BE2C (cell line): ENCODE measurements around the gene GLMP.

Experiments
- DNase-seq: peaks from one replicate; pipeline ENCODE4 v3.0.0-alpha.2; 2020
- H3K27me3 ChIP-seq: fragments of 250-450 bp; sonication (Bioruptor Pico); 2 replicates; pipeline ENCODE4 v1.5.1; 2020; ENCODE audit warnings: mild to moderate bottlenecking
- H3K36me3 ChIP-seq: fragments of 250-450 bp; sonication (Bioruptor Pico); 2 replicates; pipeline ENCODE4 v1.5.1; 2020; ENCODE audit warnings: mild to moderate bottlenecking
- H3K4me1 ChIP-seq: fragments of 250-450 bp; sonication (Bioruptor Pico); 2 replicates; pipeline ENCODE4 v1.5.1; 2020
- H3K4me3 ChIP-seq: 2 replicates; pipeline ENCODE4 v1.5.1; 2011; ENCODE audit warnings: low read depth, low read length
- H3K9me3 ChIP-seq: fragments of 250-450 bp; sonication (Bioruptor Pico); 2 replicates; pipeline ENCODE4 v1.5.1; 2020
- CTCF ChIP-seq: IDR thresholded peaks from 2 replicates; pipeline ENCODE4 v1.5.1; 2012; ENCODE audit warnings: mild to moderate bottlenecking, low read depth, low read length

GLMP gene

GRCh38 chr1:156253634-156254033 is 41.8 kb downstream of the GLMP start:
- H3K27me3 ChIP-seq: no peaks in the 10 kb centered on the region
- no peak overlapping the region for H3K4me3 ChIP-seq
- peaks cover 69% of the 10 kb centered on the region for H3K4me1 ChIP-seq
- H3K9me3 ChIP-seq: no peaks in the 10 kb centered on the region
- no peak for TF ChIP-seq CTCF
- peaks cover 87% of the 10 kb centered on the region for H3K36me3 ChIP-seq
- no peak for DNase-seq

- Histone ChIP-seq H3K36me3 (peaks cover 73% of the 10 kb centered on the region), H3K27me3 (no peaks in the 10 kb centered on the region), H3K4me3 (no peak overlapping the region), H3K9me3 (no peaks in the 10 kb centered on the region), H3K4me1 (peaks cover 69% of the 10 kb centered on the region)
- peak; percentile 95 for DNase-seq
- TF ChIP-seq CTCF: no peak
Observed at GRCh38 chr1:156251527-156251926, 44.0 kb downstream of the GLMP start.

- H3K9me3 ChIP-seq: no peaks in the 10 kb centered on the region
- no peak for TF ChIP-seq CTCF
- no peak overlapping the region for H3K4me3 ChIP-seq
- peaks cover 61% of the 10 kb centered on the region for H3K36me3 ChIP-seq
- peaks cover 72% of the 10 kb centered on the region for H3K4me1 ChIP-seq
- no peaks in the 10 kb centered on the region for H3K27me3 ChIP-seq
- DNase-seq: no peak
Observed at GRCh38 chr1:156249593-156249992, 45.9 kb downstream of the GLMP start.

- peaks cover 61% of the 10 kb centered on the region for H3K4me1 ChIP-seq
- no peak overlapping the region for H3K4me3 ChIP-seq
- peaks cover 48% of the 10 kb centered on the region for H3K36me3 ChIP-seq
- no peaks in the 10 kb centered on the region for H3K27me3 ChIP-seq
- no peaks in the 10 kb centered on the region for H3K9me3 ChIP-seq
- TF ChIP-seq CTCF: no peak
- no peak for DNase-seq
Observed at GRCh38 chr1:156248323-156248683, 47.2 kb downstream of the GLMP start.

- no peaks in the 10 kb centered on the region for H3K9me3 ChIP-seq
- no peaks in the 10 kb centered on the region for H3K27me3 ChIP-seq
- DNase-seq: peak; percentile 34
- no peak for TF ChIP-seq CTCF
- no peak within 1 kb of the TSS for H3K4me3 ChIP-seq
- H3K36me3 ChIP-seq: peaks cover 42% of the 10 kb centered on the region
- peaks cover 55% of the 10 kb centered on the region for H3K4me1 ChIP-seq
Observed at GRCh38 chr1:156247460-156248322, 47.8 kb downstream of the GLMP start, which contains the start of gene PAQR6. Gene PAQR6, minus strand, starts transcription at chr1:156248056. Its CDS starts 1,325 bp downstream, at chr1:156246731.

GRCh38 chr1:156246781-156247459 is 48.6 kb downstream of the GLMP start:
- H3K27me3 ChIP-seq: no peaks in the 10 kb centered on the region
- H3K36me3 ChIP-seq: peaks cover 35% of the 10 kb centered on the region
- H3K4me3 ChIP-seq: no peak overlapping the region
- no peak for TF ChIP-seq CTCF
- H3K4me1 ChIP-seq: peaks cover 47% of the 10 kb centered on the region
- DNase-seq: no peak
- H3K9me3 ChIP-seq: no peaks in the 10 kb centered on the region
